Endothelial cell of umbilical vein (primary cell): ENCODE data around the gene SDC4. TPM values are rescaled to one million over a fixed set of nuclear protein-coding genes. Genes with fewer than 3 reads are reported as not detected.
"Not testable (repeated sequence)": the region's sequence is repeated elsewhere in the genome, so short reads cannot be mapped to it uniquely, and the experiment has no call there.

Source experiments
- BruUV-seq: library from RNA; stranded (reverse); fragments of 400-500 nt; replicated peaks from 2 replicates; lab custom pipeline; 2021; lab: Mats Ljungman, UMichigan
- CTCF ChIA-PET: fragments of 300-600, 350-600 bp; sonication (Branson Sonifier 250); formaldehyde crosslinking; loops from one replicate; lab custom pipeline; 2021; ENCODE audit warnings: antibody characterized with exemption, inconsistent platforms; lab: Charles Lee
- POLR2A ChIA-PET: fragments of 300-600, 350-600 bp; sonication (Branson Sonifier 250); formaldehyde crosslinking; loops from one replicate; lab custom pipeline; 2021; ENCODE audit warnings: antibody characterized with exemption, inconsistent platforms; lab: Charles Lee
- DNase-seq: peaks from one replicate; pipeline ENCODE4 v3.0.0-alpha.2; 2011; ENCODE audit warnings: low read depth, low spot score
- FAIRE-seq: peaks from 2 replicates; lab custom pipeline; 2011; peaks lifted over from hg19 to GRCh38; lab: Jason Lieb, UNC
- H2AFZ ChIP-seq: 2 replicates; pipeline ENCODE4 v1.6.0; 2012; ENCODE audit warnings: low read depth, low read length, control low read depth, inconsistent platforms
- H3K27ac ChIP-seq: 2 replicates; pipeline ENCODE4 v1.5.1; 2011; ENCODE audit warnings: low read depth, mild to moderate bottlenecking, control low read depth, low read length, moderate library complexity; ENCODE audit not compliant: insufficient read depth
- H3K27me3 ChIP-seq, 2 experiments: 2 replicates each; pipeline versions ENCODE4 v1.6.0 to v1.6.1; 2011; ENCODE audit warnings: low read length in 2 of 2, mixed read lengths in 1 of 2; ENCODE audit not compliant: control insufficient read depth in 2 of 2, insufficient read depth in 2 of 2
- H3K36me3 ChIP-seq, 2 experiments: 2 replicates in 1 of 2; 3 replicates in 1 of 2; pipeline ENCODE4 v1.5.1; 2011; ENCODE audit warnings: low read length in 2 of 2, mild to moderate bottlenecking in 1 of 2, moderate library complexity in 1 of 2; ENCODE audit not compliant: control insufficient read depth in 2 of 2, insufficient read depth in 2 of 2; ENCODE audit errors: extremely low read depth in 1 of 2
- H3K4me1 ChIP-seq: 3 replicates; pipeline ENCODE4 v1.5.1; 2011; ENCODE audit warnings: mild to moderate bottlenecking, low read length; ENCODE audit not compliant: control insufficient read depth, insufficient read depth; ENCODE audit errors: extremely low read depth
- H3K4me2 ChIP-seq: 2 replicates; pipeline ENCODE4 v1.6.1; 2011; ENCODE audit warnings: low read length, control low read depth, mixed read lengths; ENCODE audit not compliant: insufficient read depth
- H3K4me3 ChIP-seq, 3 experiments: fragments of 200-600 bp in 1 of 3; sonication (generic), shearing (Covaris generic) in 1 of 3; replicated peaks in 1 of 3; 2 replicates each; pipeline ENCODE4 v1.5.1; 2011 to 2016; ENCODE audit warnings: control low read depth in 3 of 3, low read length in 3 of 3, mild to moderate bottlenecking in 2 of 3, inconsistent platforms in 1 of 3, low read depth in 1 of 3, moderate library complexity in 1 of 3; ENCODE audit not compliant: insufficient read depth in 1 of 3
- H3K79me2 ChIP-seq: 2 replicates; pipeline ENCODE4 v1.6.0; 2012; ENCODE audit warnings: low read length, inconsistent platforms; ENCODE audit not compliant: control insufficient read depth, insufficient read depth
- H3K9ac ChIP-seq: replicated peaks from 2 replicates; pipeline ENCODE3; 2011; ENCODE audit warnings: low read length, control low read depth; ENCODE audit not compliant: insufficient read depth; ENCODE audit errors: extremely low read depth
- H3K9me1 ChIP-seq: replicated peaks from 3 replicates; pipeline ENCODE4 v1.6.0; 2011; ENCODE audit warnings: mild to moderate bottlenecking, low read length; ENCODE audit not compliant: control insufficient read depth, insufficient read depth; ENCODE audit errors: extremely low read depth
- H3K9me3 ChIP-seq: replicated peaks from 2 replicates; pipeline ENCODE4 v1.5.1; 2012; ENCODE audit warnings: low read length, inconsistent platforms; ENCODE audit not compliant: control insufficient read depth, insufficient read depth
- H4K20me1 ChIP-seq: replicated peaks from 2 replicates; pipeline ENCODE3; 2011; ENCODE audit warnings: mild to moderate bottlenecking, low read length; ENCODE audit not compliant: control insufficient read depth, insufficient read depth; ENCODE audit errors: extremely low read depth
- CTCF ChIP-seq, 2 donors: IDR thresholded peaks; 1 replicate in 1 of 2; 2 replicates in 1 of 2; pipeline ENCODE4 v1.5.1; 2011; ENCODE audit warnings: low read length in 2 of 2, mild to moderate bottlenecking in 2 of 2, moderate library complexity in 2 of 2, control low read depth in 1 of 2, inconsistent platforms in 1 of 2, low read depth in 1 of 2; ENCODE audit not compliant: insufficient read depth in 1 of 2; ENCODE audit errors: extremely low read depth in 1 of 2
- EZH2 ChIP-seq: IDR thresholded peaks from 2 replicates; pipeline ENCODE4 v1.6.1; 2012; ENCODE audit warnings: borderline replicate concordance, low read depth, mild to moderate bottlenecking, moderate library complexity, low read length, inconsistent platforms; ENCODE audit not compliant: severe bottlenecking
- FOS ChIP-seq: IDR thresholded peaks from 2 replicates; pipeline ENCODE4 v1.6.1; 2011; ENCODE audit warnings: mild to moderate bottlenecking, low read length, moderate library complexity, borderline replicate concordance; ENCODE audit not compliant: insufficient read depth
- GATA2 ChIP-seq: IDR thresholded peaks from 2 replicates; pipeline ENCODE4 v1.7.0; 2011; ENCODE audit warnings: low read depth, mild to moderate bottlenecking, moderate library complexity, mixed read lengths, low read length; ENCODE audit not compliant: insufficient read length, insufficient read depth
- JUN ChIP-seq: IDR thresholded peaks from 2 replicates; pipeline ENCODE4 v1.6.1; 2011; ENCODE audit warnings: borderline replicate concordance, low read depth; ENCODE audit not compliant: insufficient read length, insufficient read depth
- MYC ChIP-seq: IDR thresholded peaks from one replicate; pipeline ENCODE4 v1.6.1; 2011; ENCODE audit warnings: mild to moderate bottlenecking, low read depth, low read length
- POLR2A ChIP-seq: IDR thresholded peaks from 2 replicates; pipeline ENCODE4 v1.6.1; 2012; ENCODE audit warnings: low read depth, mild to moderate bottlenecking, control low read depth, low read length
- POLR2AphosphoS5 ChIP-seq: IDR thresholded peaks from 2 replicates; pipeline ENCODE4 v1.6.1; 2012; ENCODE audit warnings: low read depth, mild to moderate bottlenecking, control low read depth, low read length, moderate library complexity; ENCODE audit not compliant: insufficient read depth
- dilution Hi-C: fragments of 300-500 bp; cut with MboI; formaldehyde crosslinking; loops from one replicate; pipeline ENCODE4 v1.15.0; 2019; ENCODE audit warnings: low sequenced_read_pairs; ENCODE audit not compliant: extremely low pct_ligation_motif_present
- intact Hi-C: fragments of 100-400 bp; cut with micrococcal nuclease; formaldehyde crosslinking; loops from one replicate; pipeline ENCODE4 v1.10.0; 2022
- polyA plus RNA-seq, 4 experiments: library from polyadenylated mRNA; depleted of rRNA in 3 of 4; stranded (reverse) in 3 of 4; unstranded in 1 of 4; fragments of >200 nt; gene quantifications; 2 replicates each; pipeline versions ENCODE4 v1.2.1 to v1.2.3, GENCODE V29; 2011 to 2012; ENCODE audit warnings: missing spikeins in 1 of 4
- total RNA-seq: library from RNA; stranded (reverse); gene quantifications from 2 replicates; pipeline ENCODE4 v1.2.3, GENCODE V29; 2021
- TF ChIP-seq, protein P1 (sequence below): IDR thresholded peaks from 2 replicates; pipeline ENCODE4 v1.6.1; 2011; ENCODE audit not compliant: insufficient read depth, insufficient read length

The SDC4 gene
- total and polyA plus RNA-seq, 2 donors (not counting 3 experiments of a cell fraction or from before 2014, with no cell fraction given), result 26.3 to 32.0 TPM

GRCh38 chr20:45352729-45353128 is 4.5 kb upstream of the SDC4 start:
- no peaks in the 10 kb centered on the region for H3K27me3 ChIP-seq
- H2AFZ ChIP-seq, result no peak overlapping the region
- H3K4me1 ChIP-seq, result peaks cover 11% of the 10 kb centered on the region
- no peaks in the 10 kb centered on the region for H4K20me1 ChIP-seq
- intact Hi-C loops, result no loop called here
- CTCF ChIA-PET, result interaction anchor here (1.0 to 2.3 kb wide), 4 partner anchors 10 to 67 kb away, joined by 3 to 11 read pairs (median 4); partner anchors contain the start of gene SYS1
- H3K9ac ChIP-seq, result no peak overlapping the region
- FAIRE-seq, result no peak
- no peak overlapping the region for H3K4me2 ChIP-seq
- peaks cover 2% of the 10 kb centered on the region for H3K79me2 ChIP-seq
- POLR2A ChIA-PET, result no interaction called here
- dilution Hi-C loops, result no loop called here
- H3K4me3 ChIP-seq, result no peak overlapping the region
- H3K9me1 ChIP-seq, result no peaks in the 10 kb centered on the region
- H3K36me3 ChIP-seq, result no peaks in the 10 kb centered on the region
- H3K9me3 ChIP-seq, result no peaks in the 10 kb centered on the region
- BruUV-seq, result no TSS peak
- TF ChIP-seq JUN, result no peak
- TF ChIP-seq GATA2, result no peak
- no peak for TF ChIP-seq POLR2A
- TF ChIP-seq CTCF (IDR thresholded peaks at IDR 0.05; ENCODE audit: extremely low read depth in 1 of 2, insufficient read depth in 1 of 2, low read depth in 1 of 2, low read length in 2 of 2), result no peak
- TF ChIP-seq, protein P1, sequence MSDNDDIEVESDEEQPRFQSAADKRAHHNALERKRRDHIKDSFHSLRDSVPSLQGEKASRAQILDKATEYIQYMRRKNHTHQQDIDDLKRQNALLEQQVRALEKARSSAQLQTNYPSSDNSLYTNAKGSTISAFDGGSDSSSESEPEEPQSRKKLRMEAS, result no peak
- TF ChIP-seq FOS, result no peak
- no peak for TF ChIP-seq MYC
- TF ChIP-seq EZH2, result no peak
- no peak for TF ChIP-seq POLR2AphosphoS5
- H3K27ac ChIP-seq, result no peak overlapping the region
- no peak for DNase-seq

GRCh38 chr20:45350795-45351194 is 2.6 kb upstream of the SDC4 start:
- Histone ChIP-seq H3K4me1 (peaks cover 23% of the 10 kb centered on the region), H3K79me2 (peaks cover 20% of the 10 kb centered on the region)
- H3K9ac ChIP-seq, H3K4me2 ChIP-seq, dilution Hi-C loops, intact Hi-C loops, H3K27ac ChIP-seq, H3K27me3 ChIP-seq, FAIRE-seq, BruUV-seq, POLR2A ChIA-PET, H3K36me3 ChIP-seq, DNase-seq, H3K9me1 ChIP-seq, H3K9me3 ChIP-seq, H3K4me3 ChIP-seq, H4K20me1 ChIP-seq, H2AFZ ChIP-seq: not testable (repeated sequence)
- CTCF ChIA-PET, result interaction anchor here (1.1 kb wide), 2 partner anchors 57 to 86 kb away, joined by 3 read pairs; no protein-coding TSS in a partner anchor
